Stimulated activated CD8-positive, alpha-beta memory T cell treated with anti-CD3 and anti-CD28 coated beads, Interleukin-15, amount 100 ng/mL, for 48 hours (primary cell): Measurements from ENCODE around the gene ETV4.
"Not testable (repeated sequence)": the region's sequence is repeated elsewhere in the genome, so short reads cannot be mapped to it uniquely, and the experiment has no call there.

Source experiments
- DNase-seq, 2 donors: peaks; one replicate each; pipeline ENCODE4 v3.0.0-alpha.2; 2020; ENCODE audit warnings: low read depth in 2 of 2

ETV4 gene

GRCh38 chr17:43515656-43516055, 30.5 kb downstream of the ETV4 start:
- no peak for DNase-seq

GRCh38 chr17:43511199-43511598, 34.9 kb downstream of the ETV4 start:
- DNase-seq, result not testable (repeated sequence)

DNA sequence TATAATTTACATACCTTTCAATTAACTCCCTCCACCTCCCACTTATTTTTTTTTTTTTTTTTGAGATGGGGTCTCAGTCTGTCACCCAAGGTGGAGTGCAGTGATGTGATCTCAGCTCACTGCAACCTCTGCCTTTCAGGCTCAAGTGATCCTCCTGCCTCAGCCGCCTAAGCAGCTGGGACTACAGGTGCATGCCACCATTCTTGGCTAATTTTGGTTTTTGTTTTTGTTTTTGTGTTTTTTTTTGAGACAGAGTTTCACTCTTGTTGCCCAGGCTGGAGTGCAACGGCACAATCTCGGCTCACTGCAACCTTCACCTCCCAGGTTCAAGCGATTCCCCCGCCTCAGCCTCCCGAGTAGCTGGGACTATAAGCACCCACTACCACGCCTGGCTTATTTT, 36.7 kb downstream of the ETV4 start:
- DNase-seq, result not testable (repeated sequence)

DNA sequence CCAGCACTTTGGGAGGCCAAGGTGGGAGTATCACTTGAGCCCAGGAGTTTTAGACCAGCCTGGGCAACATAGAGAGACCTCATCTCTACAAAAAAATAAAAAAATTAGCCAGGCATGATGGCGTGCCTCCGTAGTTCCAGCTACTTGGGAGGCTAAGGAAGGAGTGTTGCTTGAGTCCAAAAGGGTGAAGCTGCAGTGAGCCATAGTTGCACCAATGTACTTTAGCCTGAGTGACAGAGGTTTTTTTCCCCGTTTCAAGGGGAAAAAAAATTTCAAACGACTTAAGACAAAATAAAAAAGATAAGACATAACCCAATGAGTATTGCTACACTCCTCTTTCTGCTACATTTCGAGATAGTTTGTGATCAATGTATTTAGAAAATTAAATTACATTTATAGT, 55.5 kb downstream of the ETV4 start:
- no peak for DNase-seq

DNA sequence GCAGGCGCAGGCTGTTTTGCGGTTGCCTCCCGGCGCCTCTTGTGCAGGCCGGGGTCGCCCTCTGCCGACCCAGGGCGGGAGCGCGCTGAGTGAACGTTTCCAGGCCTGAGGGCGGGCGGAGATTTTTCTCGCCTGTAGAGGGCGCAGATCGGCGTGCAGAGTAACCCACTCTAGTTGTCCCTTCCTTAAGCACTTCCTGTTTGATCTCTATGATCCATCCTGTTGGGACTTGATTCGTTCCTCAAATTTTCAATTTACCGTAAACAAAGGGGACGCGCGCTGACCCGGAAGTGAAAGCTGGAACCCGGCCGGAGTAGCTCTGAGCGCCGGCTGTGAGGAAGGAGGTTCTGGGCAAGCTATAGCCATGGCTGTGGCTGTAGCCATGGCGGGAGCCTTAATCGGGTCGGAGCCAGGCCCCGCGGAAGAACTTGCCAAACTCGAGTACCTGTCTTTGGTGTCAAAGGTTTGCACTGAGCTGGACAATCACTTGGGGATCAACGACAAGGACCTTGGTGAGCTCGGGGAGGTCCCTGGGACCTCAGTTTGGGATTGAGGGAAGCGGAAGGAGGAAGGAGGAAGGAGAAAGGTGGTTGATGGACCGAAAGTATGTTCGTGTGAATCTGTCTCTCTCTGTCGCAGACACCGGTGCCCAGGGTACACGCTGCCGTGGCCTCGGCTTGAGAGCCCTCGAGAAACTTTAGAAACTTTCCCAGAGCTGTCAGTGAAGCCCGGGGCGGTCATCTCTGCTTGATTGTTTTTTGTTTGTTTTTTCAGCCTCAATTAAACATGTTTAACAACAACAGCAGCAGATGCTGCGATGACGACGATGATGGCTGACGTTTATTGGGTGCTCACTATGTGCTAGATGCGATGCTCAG, 62.2 kb downstream of the ETV4 start, which contains the start of gene DHX8:
Gene DHX8, plus strand, starts transcription at position 302 of the 878 bp plus-strand sequence. Its CDS starts 63 bp downstream, at position 365.
- peak; percentile 94 for DNase-seq

DNA sequence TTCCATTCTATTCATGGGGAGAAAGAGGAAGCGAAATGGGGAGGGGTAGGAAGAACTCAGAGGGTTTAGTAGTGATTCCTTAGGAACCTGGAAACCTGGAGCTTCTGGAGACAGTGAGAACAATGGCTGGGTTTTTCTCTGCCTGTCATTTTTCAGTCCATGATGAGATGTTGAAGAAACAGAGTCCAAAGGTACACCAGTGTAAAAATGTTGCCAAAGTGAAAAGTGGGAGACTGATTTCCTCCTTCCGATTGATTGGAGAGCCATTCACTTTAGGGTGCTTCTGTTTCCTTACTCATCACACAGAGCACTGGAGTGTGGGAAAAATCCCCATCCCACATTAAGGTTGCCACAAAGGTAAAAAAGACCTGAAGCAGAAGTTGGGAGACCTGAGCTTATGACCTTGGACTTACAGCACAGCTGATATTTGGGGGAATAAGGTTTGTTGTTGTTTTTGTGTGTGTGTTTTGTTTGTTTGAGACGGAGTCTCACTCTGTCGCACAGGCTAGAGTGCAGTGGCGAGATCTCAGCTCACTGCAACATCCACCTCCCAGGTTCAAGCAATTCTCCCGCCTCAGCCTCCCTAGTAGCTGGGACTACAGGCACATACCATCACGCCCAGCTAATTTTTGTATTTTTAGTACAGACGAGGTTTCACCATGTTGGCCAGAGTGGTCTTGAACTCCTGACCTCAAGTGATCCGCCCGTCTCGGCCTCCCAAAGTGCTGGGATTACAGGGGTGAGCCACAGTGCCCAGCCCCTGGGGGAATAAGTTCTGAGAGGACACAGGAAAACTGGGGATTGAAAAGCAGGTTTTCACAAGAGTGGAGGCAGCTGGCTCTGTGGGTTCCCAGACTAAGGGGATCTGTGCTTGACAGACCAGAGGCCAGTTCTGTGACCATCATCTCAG, 63.8 kb downstream of the ETV4 start:
- DNase-seq, result no peak

GRCh38 chr17:43479948-43480347, 66.2 kb downstream of the ETV4 start:
- no peak for DNase-seq
